IPS-18c (cell line): ENCODE results near the gene ADGRL2.
"Not testable (repeated sequence)": the region's sequence is repeated elsewhere in the genome, so short reads cannot be mapped to it uniquely, and the experiment has no call there.

Experiments used
- H3K4me3 ChIP-seq: 2 replicates; pipeline ENCODE4 v1.7.0; 2013; ENCODE audit warnings: low read depth, mild to moderate bottlenecking, low read length, moderate library complexity; ENCODE audit not compliant: insufficient read depth
- H3K9me3 ChIP-seq: one replicate; pipeline ENCODE4 v1.6.1; 2013; ENCODE audit warnings: mild to moderate bottlenecking, low read length, moderate library complexity; ENCODE audit not compliant: control insufficient read depth, insufficient read depth

Gene ADGRL2

DNA sequence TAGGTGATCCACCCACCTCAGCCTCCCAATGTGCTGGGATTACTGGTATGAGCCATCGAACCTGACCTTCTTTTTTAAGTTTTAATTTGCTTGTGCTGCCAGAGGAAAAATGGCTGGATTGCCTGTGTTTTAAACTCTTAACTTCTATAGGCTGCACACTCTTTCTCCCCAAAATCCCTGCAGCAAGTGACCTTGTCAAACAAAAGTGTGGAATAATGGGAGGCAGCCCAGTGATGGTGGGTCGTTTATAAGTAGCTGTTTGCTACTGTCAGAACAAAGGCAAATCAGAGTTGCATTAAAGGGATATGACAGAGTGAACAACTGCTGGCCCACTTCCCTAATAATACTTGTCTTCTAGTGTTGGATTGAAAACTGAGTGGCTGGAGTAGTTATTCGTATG lies 74.2 kb downstream of the ADGRL2 start:
- H3K4me3 ChIP-seq, result no peak overlapping the region
- no peaks in the 10 kb centered on the region for H3K9me3 ChIP-seq

DNA sequence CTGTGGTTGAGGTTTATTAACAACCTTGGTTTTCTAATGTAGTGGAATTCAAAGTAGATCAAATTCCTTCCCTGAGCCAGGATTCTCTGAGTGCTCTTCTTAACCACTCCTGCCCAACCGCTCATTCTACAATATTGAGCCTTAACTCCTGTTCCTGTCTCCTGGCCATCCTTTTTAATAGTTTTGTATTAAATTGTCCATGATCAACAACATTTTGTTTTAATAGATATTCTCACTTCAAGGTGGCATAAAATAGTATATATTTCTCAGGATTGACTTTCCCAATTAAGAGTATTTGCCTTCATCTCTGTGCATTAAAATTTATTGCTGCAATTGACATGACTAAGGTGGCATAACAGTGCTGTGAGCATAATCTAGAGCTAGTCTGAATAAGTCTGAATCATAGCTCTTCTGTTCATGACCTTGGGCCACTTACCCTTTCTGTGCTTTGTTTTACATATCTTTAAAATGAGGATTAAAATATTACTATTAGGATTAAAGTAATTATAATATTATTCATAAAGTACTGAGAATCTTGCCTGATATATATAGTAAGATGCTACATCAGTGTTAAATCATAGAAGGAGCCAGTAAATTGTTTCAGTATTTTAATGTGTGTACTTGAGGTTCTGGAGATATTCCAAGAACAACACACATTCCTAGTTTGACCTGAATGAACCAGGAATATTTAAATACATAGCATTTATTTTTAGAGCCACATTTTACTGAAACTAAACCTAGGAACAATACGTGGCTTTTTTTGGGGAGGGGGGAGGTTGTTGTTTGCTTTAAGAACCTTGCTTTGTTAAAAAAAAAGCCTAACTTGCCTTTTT lies 76.4 kb downstream of the ADGRL2 start:
- H3K4me3 ChIP-seq, result no peak overlapping the region

DNA sequence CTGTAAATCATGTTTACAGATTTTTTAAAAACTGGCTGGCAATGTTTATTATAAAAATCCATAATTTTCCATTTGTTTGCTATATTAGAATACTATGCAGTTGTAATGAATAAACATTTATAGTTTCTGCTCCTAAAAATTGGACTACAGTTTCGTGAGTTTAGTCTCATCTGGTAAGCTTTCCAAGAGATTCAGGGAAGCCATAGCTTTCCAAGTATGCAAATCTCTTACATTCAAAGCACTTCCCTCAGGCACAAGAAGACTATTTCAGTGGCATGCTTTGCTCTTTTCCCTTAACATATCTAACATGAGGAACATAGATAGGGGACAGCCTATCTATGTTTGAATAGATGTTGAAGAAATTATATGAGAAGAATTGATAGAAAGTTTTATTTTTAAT lies 77.2 kb downstream of the ADGRL2 start:
- Histone ChIP-seq H3K4me3 (no peak overlapping the region), H3K9me3 (no peaks in the 10 kb centered on the region)

More for the DNA sequence above, 76.4 kb downstream of the ADGRL2 start:
- H3K9me3 ChIP-seq, result no peaks in the 10 kb centered on the region

DNA sequence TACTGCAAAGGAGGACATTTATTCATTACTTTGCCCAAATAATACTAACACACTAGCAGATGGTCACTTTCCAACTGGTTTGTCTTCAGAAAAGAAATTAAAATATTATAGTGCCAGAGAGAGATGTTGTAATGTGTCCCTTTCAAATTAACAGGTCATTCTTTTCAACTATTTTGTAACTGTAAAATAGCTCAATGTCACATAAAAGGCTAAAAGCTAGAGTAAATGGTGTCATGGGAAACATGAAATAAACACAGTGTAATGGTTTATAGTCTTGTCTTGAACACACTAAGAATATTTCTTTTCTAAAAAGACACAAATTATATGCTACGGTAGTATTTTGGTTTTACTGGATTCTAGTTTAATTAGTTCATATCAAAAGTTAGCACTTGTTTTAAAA lies 77.8 kb downstream of the ADGRL2 start:
- Histone ChIP-seq H3K4me3 (no peak overlapping the region), H3K9me3 (no peaks in the 10 kb centered on the region)

DNA sequence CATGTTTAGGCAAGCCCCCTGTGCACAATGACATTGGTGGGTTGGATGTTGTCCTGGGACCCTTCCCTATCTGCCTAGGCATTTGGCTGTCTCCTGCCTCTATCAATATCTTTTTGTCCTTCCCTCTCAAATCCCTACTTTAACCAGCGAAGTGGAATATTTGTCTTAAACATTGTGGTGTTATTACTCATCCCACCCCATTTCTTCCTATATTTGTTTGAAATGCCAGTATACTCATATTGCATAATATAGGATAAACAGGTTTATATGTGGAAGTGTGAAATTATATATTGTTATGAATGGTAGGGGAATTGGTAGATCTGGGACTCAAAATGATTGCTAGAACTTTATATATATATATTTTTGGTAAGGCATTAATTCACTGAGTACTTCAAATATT lies 80.0 kb downstream of the ADGRL2 start:
- H3K4me3 ChIP-seq, result no peak overlapping the region
- no peaks in the 10 kb centered on the region for H3K9me3 ChIP-seq

DNA sequence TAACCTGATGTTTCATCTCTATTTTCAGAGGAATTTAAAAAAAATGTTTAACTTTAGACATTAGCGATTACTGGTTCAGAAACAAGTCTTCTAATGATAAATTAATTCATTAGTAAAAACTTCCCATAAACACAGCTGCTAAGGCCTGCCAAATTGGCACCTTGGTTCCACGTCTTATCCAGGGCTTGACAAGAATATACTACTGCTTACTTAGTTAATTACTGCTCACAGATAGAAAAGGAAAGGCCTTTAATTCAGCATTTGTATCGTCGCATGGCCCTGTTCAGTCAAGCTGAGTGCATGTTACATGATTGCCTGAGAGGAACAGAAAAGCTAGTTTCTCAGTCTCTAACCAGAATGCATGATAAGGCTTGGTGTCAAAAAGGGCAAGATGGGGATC lies 84.6 kb downstream of the ADGRL2 start:
- Histone ChIP-seq H3K9me3 (no peaks in the 10 kb centered on the region), H3K4me3 (no peak overlapping the region)

DNA sequence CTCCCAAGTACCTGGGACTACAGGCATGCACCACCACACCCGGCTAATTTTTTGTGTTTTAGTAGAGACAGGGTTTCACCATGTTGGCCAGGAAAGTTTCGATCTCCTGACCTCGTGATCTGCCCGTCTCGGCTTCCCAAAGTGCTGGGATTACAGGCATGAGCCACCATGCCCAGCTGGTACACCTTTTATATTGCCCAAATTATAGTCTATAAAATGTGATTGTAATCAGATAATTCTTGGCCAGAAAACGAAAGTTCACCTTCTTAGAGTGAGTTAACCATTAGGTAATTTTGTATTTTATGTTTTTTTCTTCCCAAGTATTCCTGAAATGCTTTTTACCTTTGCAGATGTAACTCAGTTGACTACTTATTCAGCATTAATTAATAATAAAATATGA lies 85.6 kb downstream of the ADGRL2 start:
- not testable (repeated sequence) for H3K4me3 ChIP-seq, H3K9me3 ChIP-seq

DNA sequence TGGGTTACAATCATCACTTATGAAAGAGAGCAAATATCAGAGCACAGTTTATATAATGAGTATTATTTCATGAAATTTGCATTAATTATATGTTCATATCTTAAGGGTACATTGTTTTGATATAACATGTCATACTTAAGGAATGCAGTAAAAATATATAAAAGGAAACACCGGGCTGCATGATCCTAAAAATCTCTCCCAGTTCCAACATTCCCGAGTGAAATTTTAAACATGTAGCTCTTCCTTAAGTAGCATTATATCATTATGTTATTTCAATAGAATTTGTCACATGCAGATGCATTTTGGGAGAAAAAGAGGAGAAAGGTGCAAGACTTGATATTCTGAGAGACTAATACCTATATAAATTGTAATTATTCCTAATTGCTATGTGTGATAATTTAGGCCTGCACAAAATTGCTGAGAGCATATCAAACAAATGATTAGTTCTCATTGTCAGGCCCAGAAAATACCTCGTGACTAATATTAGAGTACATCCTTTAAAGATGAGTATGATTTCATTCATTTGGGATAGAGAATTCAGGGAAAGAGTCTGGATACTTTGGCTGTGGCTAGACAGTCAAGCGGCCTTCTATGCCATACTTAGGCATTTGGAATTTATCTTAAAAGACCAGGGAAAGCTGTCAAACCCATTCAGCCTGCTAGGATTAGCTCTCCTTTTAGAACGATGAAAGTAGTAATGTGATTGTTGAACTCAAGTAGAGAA lies 86.8 kb downstream of the ADGRL2 start:
- Histone ChIP-seq H3K4me3 (no peak overlapping the region), H3K9me3 (no peaks in the 10 kb centered on the region)

DNA sequence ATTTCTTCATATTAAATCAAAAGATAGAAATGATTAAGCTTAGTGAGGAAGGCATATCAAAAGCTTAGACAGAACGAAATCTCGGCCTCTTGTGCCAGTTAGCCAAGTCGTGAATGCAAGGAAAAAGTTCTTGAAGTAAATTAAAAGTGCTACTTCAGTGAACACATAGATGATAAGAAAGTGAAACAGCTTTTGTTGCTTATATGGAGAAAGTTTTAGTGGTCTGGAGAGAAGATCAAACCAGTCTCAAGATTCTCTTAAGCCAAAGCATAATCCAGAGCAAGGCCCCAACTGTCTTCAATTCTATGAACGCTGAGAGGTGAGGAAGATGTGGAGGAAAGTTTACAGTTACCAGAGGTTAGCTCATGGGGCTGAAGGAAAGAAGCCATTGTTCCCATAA lies 88.4 kb downstream of the ADGRL2 start:
- Histone ChIP-seq H3K9me3 (no peaks in the 10 kb centered on the region), H3K4me3 (no peak overlapping the region)

DNA sequence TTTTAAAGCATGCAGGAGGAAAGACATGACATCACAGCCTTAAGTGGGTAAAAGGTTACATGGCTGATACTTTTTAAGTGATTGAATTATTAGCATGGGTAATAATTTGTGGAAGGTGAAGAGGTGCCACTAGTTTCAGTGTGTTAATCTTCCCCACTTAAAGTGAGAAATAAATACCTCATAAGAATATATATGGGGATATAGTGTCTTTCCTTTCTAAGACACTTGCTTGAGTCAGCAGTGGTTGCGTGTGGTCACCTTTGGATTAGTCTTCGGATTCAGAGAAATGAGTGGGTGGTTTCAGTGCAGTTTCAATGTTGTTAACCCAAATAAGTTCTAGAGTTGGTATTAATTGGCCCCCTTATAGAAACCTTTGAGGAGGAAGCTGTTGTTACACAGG lies 94.1 kb downstream of the ADGRL2 start:
- Histone ChIP-seq H3K4me3 (no peak overlapping the region), H3K9me3 (no peaks in the 10 kb centered on the region)

DNA sequence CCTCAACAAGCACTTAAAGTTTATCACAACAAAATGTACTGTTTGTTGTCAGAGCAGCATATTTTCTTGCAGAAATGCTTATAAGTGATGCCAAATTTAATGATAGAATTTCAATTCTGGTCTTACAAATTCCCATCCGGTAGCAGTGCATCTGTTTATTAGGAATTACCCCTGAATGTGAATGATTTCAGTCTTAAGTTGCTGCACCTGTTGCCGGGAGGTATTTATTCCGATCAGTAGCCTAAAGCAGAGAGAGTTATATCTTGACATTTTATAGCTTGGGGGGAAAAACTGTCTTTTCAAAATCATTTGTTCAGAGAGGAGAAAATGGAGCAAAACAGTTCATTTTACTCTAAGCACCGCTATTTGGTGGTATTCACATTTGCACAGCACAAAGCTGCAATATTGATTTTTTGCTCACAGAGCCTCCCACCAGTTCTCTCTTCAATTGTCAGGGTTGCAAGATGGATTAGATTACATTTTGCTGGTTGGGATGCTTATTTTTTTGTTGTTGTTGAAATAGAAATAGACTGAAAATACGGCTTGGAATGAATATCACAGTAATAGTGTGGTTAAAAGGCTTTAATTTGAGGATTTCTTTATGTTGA lies 98.6 kb downstream of the ADGRL2 start:
- H3K4me3 ChIP-seq, result no peak overlapping the region
- no peaks in the 10 kb centered on the region for H3K9me3 ChIP-seq

DNA sequence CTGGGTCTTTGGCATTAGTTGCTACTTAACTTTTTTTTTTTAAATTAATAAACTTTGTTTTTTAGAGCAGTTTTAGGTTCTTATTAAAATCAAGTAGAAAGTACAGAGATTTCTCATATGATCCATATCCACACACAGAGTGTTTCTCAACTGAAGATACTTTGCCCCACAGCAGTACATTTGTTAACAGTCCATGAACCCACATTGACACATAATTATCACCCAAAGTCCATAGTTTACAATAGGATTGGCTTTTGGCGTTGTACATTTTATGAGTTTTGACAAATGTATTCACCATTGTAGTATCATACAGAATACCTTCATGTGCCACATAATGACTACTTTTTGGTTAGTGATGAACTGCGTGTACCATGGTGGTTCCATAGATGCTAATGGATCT lies 106.8 kb downstream of the ADGRL2 start:
- Histone ChIP-seq H3K9me3 (no peaks in the 10 kb centered on the region), H3K4me3 (no peak overlapping the region)

DNA sequence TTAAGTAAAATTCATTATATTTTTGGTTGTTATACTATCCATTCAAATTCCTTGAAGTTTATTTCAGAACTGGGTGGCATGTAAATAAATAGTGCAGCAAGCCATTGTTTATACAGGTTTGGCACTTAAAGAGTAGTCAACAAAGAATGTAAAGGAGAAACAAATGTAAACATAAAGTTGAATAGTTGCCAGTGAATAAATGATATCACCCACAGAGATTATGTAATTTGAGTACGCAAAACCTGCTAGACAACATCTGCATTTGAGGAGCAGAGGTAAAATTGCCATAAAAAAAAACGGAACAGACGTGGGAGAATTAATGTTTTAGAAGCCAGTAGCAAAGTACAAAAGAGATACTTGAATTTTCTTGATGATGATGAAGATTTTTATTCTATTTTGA lies 111.6 kb downstream of the ADGRL2 start:
- Histone ChIP-seq H3K4me3 (no peak overlapping the region), H3K9me3 (no peaks in the 10 kb centered on the region)

DNA sequence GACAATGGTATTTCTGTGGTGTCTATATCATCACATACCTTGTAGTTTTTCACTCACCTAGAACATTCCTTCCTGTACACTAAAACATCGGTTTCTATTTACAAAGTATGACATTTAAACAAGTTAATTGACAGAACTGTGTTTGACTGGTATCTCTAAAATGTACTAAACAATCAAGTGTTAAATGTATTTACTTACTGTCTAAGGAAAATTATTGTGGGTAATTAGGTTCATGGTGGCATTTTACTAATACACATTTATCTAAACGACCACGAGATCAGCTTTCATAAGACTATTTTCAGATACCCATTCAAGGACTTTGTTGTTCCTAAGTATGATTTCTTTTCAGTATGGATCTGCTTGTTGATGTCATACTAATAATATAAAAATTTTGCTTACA lies 115.2 kb downstream of the ADGRL2 start:
- no peaks in the 10 kb centered on the region for H3K9me3 ChIP-seq
- no peak overlapping the region for H3K4me3 ChIP-seq

DNA sequence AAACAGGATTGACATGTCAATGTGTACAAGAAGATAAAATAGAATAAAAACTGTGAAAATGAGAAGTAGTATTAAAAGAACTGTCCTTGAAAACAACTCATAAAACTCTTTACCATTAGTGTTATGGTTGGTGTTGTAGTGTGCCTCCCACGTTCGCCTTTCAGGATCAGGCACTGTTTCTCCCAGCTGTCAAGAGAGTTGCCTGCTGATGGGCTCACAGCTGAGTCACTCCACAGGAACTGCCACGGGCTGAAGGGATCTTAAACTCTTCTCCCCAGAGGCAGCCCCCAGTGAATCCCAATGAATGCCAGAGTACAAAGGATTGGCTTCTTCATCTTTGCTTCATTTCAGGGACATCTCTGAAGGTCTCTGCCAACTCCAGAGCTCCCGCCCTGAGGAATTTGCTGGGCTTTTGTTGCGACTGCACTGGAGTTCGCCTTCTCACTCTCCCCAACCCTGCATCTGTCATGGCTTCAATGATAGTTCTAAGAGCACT lies 119.6 kb downstream of the ADGRL2 start:
- no peaks in the 10 kb centered on the region for H3K9me3 ChIP-seq
- no peak overlapping the region for H3K4me3 ChIP-seq

DNA sequence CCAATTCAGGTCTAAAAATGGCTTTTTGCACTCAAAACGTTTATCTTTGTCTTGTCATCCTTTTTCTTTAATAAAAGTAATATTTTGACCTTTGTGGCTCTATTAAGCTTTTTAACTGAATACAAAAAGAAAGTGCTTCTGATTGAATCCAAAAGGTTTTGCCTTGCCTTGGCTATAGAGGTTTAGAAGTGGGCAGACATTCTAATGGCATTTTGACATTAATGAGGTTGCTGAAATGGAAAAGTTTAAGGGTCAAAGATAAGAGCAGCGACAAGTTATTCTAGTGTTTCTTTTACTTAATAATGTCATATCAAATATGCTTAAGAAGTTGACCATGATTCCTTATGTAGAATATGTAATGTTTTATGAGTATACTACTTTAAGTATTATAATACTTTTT lies 120.2 kb downstream of the ADGRL2 start:
- H3K9me3 ChIP-seq, result no peaks in the 10 kb centered on the region
- no peak overlapping the region for H3K4me3 ChIP-seq

DNA sequence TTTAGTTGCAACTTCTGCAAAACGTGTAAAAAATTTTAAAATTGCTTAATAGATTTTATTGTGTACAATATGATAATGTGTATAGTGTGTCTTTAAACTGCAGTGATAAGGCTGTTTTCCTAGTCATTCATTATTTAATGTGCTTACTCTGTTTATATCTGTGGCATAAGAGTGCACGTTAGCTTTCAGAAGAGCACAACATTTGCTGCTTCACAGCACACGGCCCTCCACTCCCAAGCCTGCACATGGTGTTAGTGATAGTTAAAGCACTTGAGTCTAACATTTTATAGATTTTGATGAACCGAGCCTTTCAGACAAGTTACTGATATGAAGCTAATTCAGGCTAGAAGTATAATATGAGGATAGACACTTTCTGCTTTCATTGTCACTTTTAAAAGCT lies 120.6 kb downstream of the ADGRL2 start:
- H3K4me3 ChIP-seq, result no peak overlapping the region
- H3K9me3 ChIP-seq, result no peaks in the 10 kb centered on the region

DNA sequence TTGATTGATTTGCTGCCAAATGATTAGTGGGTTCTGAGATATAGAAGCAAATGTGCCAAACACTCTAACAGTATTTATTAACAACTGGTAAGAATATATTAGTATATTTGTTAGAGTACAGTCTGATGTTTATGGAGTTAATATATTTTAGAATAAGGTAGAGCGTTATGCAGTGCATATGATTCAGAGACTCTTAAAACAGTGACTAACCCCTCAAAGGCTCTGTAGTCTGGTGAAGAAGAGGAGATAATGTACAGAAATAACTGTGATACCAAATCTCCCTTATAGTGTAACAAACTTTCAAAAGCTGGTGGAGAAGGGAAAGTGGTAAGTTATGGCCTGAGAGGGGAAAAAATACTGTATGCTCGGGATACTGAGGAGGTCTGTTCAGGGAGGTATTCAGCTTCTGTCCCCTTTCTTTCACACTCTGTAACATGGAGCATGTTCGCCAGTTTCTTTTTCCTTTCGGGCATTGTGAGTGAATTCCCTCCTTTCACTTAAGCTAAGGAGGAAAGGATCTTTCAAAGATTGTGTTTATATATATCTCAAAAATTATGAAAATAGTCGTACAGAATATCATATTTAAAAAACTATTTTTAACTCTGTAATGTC lies 121.2 kb downstream of the ADGRL2 start:
- Histone ChIP-seq H3K9me3 (no peaks in the 10 kb centered on the region), H3K4me3 (no peak overlapping the region)
